K562 (cell line): ENCODE measurements around the gene PA2G4. TPM values are rescaled to one million over a fixed set of nuclear protein-coding genes. Genes with fewer than 3 reads are reported as not detected.

Experiments used
- ATAC-seq: fragments of 200-7000 bp; cut with Tn5 transposase; 3 replicates; pipeline ENCODE4 v1.9.1; 2020; ENCODE audit warnings: moderate library complexity
- BruUV-seq: library from RNA; stranded (reverse); fragments of 400-500 nt; replicated peaks from 2 replicates; lab custom pipeline; 2021; lab: Mats Ljungman, UMichigan
- CTCF ChIA-PET: fragments of 300-600 bp; formaldehyde crosslinking; extraction: SDS; loops from one replicate; lab custom pipeline; 2021; ENCODE audit warnings: low intra/inter-chr PET ratio; lab: Yijun Ruan, JAX
- POLR2A ChIA-PET: fragments of 300-600, 350-650 bp; sonication (Branson Sonifier 250); formaldehyde crosslinking; extraction: SDS; loops from one replicate; lab custom pipeline; 2021; ENCODE audit warnings: antibody characterized with exemption, inconsistent platforms; lab: Yijun Ruan, JAX
- DNase-seq, 4 experiments: peaks; one replicate each; pipeline versions ENCODE4 v3.0.0 to v3.0.0-alpha.2; 2011 to 2018; ENCODE audit warnings: low spot score in 3 of 4, mixed read lengths in 3 of 4; ENCODE audit errors: extremely low read depth in 1 of 4
- FAIRE-seq: peaks from 2 replicates; lab custom pipeline; 2011; peaks lifted over from hg19 to GRCh38; lab: Jason Lieb, UNC
- H2AFZ ChIP-seq: 2 replicates; pipeline ENCODE4 v1.6.0; 2011; ENCODE audit warnings: low read depth, low read length, control low read depth, inconsistent platforms
- H3K27ac ChIP-seq: fragments of 200-600 bp; 3 replicates; pipeline ENCODE4 v1.8.0; 2011; ENCODE audit warnings: low read depth, mild to moderate bottlenecking, control low read depth, inconsistent platforms, low read length, moderate library complexity, mixed read lengths; ENCODE audit errors: extremely low read depth
- H3K27me3 ChIP-seq, 2 experiments: fragments of 300-600 bp in 1 of 2; 2 replicates in 1 of 2; 3 replicates in 1 of 2; pipeline versions ENCODE4 v1.6.0 to v1.8.0; 2011; ENCODE audit warnings: inconsistent platforms in 2 of 2, low read length in 2 of 2, mild to moderate bottlenecking in 1 of 2, mixed read lengths in 1 of 2, moderate library complexity in 1 of 2; ENCODE audit not compliant: control insufficient read depth in 2 of 2, insufficient read depth in 2 of 2
- H3K36me3 ChIP-seq: fragments of 300-600 bp; 3 replicates; pipeline ENCODE4 v1.8.0; 2011; ENCODE audit warnings: mild to moderate bottlenecking, low read length, inconsistent platforms; ENCODE audit not compliant: control insufficient read depth, insufficient read depth
- H3K4me1 ChIP-seq, 2 experiments: fragments of 200-600 bp in 1 of 2; replicated peaks in 1 of 2; 2 replicates in 1 of 2; 3 replicates in 1 of 2; pipeline versions ENCODE4 v1.5.1 to v1.8.0; 2011; ENCODE audit warnings: inconsistent platforms in 2 of 2, low read length in 2 of 2, mild to moderate bottlenecking in 1 of 2, mixed read lengths in 1 of 2, moderate library complexity in 1 of 2; ENCODE audit not compliant: control insufficient read depth in 2 of 2, insufficient read depth in 2 of 2
- H3K4me2 ChIP-seq: 2 replicates; pipeline ENCODE4 v1.6.1; 2011; ENCODE audit warnings: low read length, control low read depth, inconsistent platforms, mixed read lengths; ENCODE audit not compliant: insufficient read depth
- H3K4me3 ChIP-seq: fragments of 200-600 bp; sonication (generic), shearing (Covaris generic); 2 replicates; pipeline ENCODE4 v1.5.1; 2016; ENCODE audit warnings: control low read depth, inconsistent platforms
- H3K79me2 ChIP-seq: fragments of 200-600 bp; 3 replicates; pipeline ENCODE4 v1.8.0; 2011; ENCODE audit warnings: low read length, inconsistent platforms; ENCODE audit not compliant: control insufficient read depth, insufficient read depth
- H3K9ac ChIP-seq, 2 experiments: 2 replicates each; pipeline versions ENCODE4 v1.6.0 to v1.6.1; 2011; ENCODE audit warnings: low read depth in 2 of 2, low read length in 2 of 2, control low read depth in 1 of 2, inconsistent platforms in 1 of 2, mild to moderate bottlenecking in 1 of 2, mixed read lengths in 1 of 2; ENCODE audit not compliant: insufficient read depth in 1 of 2
- H3K9me1 ChIP-seq: one replicate; pipeline ENCODE4 v1.6.0; 2011; ENCODE audit warnings: inconsistent platforms, mild to moderate bottlenecking, low read length, moderate library complexity; ENCODE audit not compliant: control insufficient read depth, insufficient read depth
- H3K9me3 ChIP-seq: replicated peaks from 2 replicates; pipeline ENCODE4 v1.5.1; 2011; ENCODE audit warnings: low read depth, low read length, inconsistent platforms; ENCODE audit not compliant: control insufficient read depth, insufficient read depth
- H4K20me1 ChIP-seq: replicated peaks from 2 replicates; pipeline ENCODE4 v1.6.1; 2011; ENCODE audit warnings: low read length, inconsistent platforms, mixed read lengths; ENCODE audit not compliant: control insufficient read depth, insufficient read depth
- ELF2 ChIP-seq: fragments of 250-450 bp; sonication (Bioruptor Pico); IDR thresholded peaks from 2 replicates; pipeline ENCODE4 v1.5.0; 2021; ENCODE audit warnings: mild to moderate bottlenecking
- FOXA1 ChIP-seq: fragments of 450-650 bp; IDR thresholded peaks from 2 replicates; pipeline ENCODE4 v1.6.1; 2016; ENCODE audit warnings: mild to moderate bottlenecking, borderline replicate concordance
- HDAC1 ChIP-seq, 2 experiments: fragments of 450-650 bp; IDR thresholded peaks; 2 replicates each; pipeline ENCODE4 v1.6.1; 2016 to 2017; ENCODE audit warnings: inconsistent platforms in 1 of 2, mild to moderate bottlenecking in 1 of 2, moderate library complexity in 1 of 2
- MCM3 ChIP-seq: fragments of 450-650 bp; IDR thresholded peaks from 2 replicates; pipeline ENCODE4 v1.6.1; 2016
- MYNN ChIP-seq, 2 experiments: sonication (generic); formaldehyde crosslinking in 1 of 2; IDR thresholded peaks; 2 replicates each; pipeline versions ENCODE4 v1.5.0 to v1.6.1; 2016 to 2020; ENCODE audit warnings: antibody characterized with exemption in 1 of 2, missing genetic modification reagents in 1 of 2
- NFIC ChIP-seq: fragments of 450-650 bp; IDR thresholded peaks from 2 replicates; pipeline ENCODE4 v1.6.1; 2017; ENCODE audit warnings: mild to moderate bottlenecking, inconsistent platforms
- PML ChIP-seq: IDR thresholded peaks from 2 replicates; pipeline ENCODE4 v1.6.1; 2012; ENCODE audit warnings: low read length, inconsistent platforms
- POLR2AphosphoS2 ChIP-seq: IDR thresholded peaks from 2 replicates; pipeline ENCODE4 v1.6.1; 2012; ENCODE audit warnings: low read length, improper control_type of control experiment
- POLR2B ChIP-seq: fragments of 450-650 bp; IDR thresholded peaks from 2 replicates; pipeline ENCODE4 v1.6.1; 2018; ENCODE audit warnings: low read depth; ENCODE audit not compliant: partially characterized antibody
- POLR2H ChIP-seq: IDR thresholded peaks from 2 replicates; pipeline ENCODE4 v1.6.1; 2016; ENCODE audit warnings: missing genetic modification characterization, low read depth, mild to moderate bottlenecking, control low read depth, missing compliant biosample characterization, moderate library complexity
- RAD51 ChIP-seq: fragments of 450-650 bp; IDR thresholded peaks from 2 replicates; pipeline ENCODE4 v1.7.1; 2016; ENCODE audit warnings: low read depth, mild to moderate bottlenecking, borderline replicate concordance
- SUPT5H ChIP-seq: fragments of 450-650 bp; IDR thresholded peaks from 2 replicates; pipeline ENCODE4 v1.6.1; 2016
- THRAP3 ChIP-seq: fragments of 450-650 bp; IDR thresholded peaks from 2 replicates; pipeline ENCODE4 v1.6.1; 2016; ENCODE audit warnings: mild to moderate bottlenecking, inconsistent platforms, borderline replicate concordance
- ZNF316 ChIP-seq: fragments of 450-650 bp; IDR thresholded peaks from 2 replicates; pipeline ENCODE4 v1.6.1; 2016
- ZNF347 ChIP-seq: fragments of 450-650 bp; formaldehyde crosslinking; IDR thresholded peaks from 2 replicates; pipeline ENCODE4 v1.4.0; 2020; ENCODE audit warnings: low read depth, mild to moderate bottlenecking, moderate library complexity
- WGBS: fragments of 100-300 bp; shearing (Covaris generic); methylation state at CpG from one replicate; pipeline ENCODE4 v1.1.6; 2016; ENCODE audit warnings: low coverage, mixed read lengths; ENCODE audit not compliant: insufficient coverage; ENCODE audit errors: missing lambda C conversion rate; 5-methylcytosine and 5-hydroxymethylcytosine counted together
- in situ Hi-C: fragments of 300-500 bp; cut with MboI; formaldehyde crosslinking; loops from 4 replicates; pipeline ENCODE4 v1.15.0; 2018; ENCODE audit warnings: inconsistent platforms, mixed read lengths
- intact Hi-C: fragments of 100-400 bp; cut with micrococcal nuclease; formaldehyde crosslinking; loops from 2 replicates; pipeline ENCODE4 v1.14.2; 2022
- polyA plus RNA-seq, 8 experiments: library from polyadenylated mRNA; depleted of rRNA in 4 of 8; stranded (reverse) in 5 of 8; unstranded in 3 of 8; fragments of >200 nt; fragmentation: Nextera tagmentation in 2 of 8; fragmentation: Illumina TruSeq in 1 of 8; extraction: Ambion mirVana in 2 of 8; extraction: Trizol in 1 of 8; gene quantifications; 2 replicates each; pipeline versions ENCODE4 v1.2.1 to v1.2.3, GENCODE V29; 2011 to 2014; ENCODE audit warnings: inconsistent platforms in 1 of 8, missing spikeins in 1 of 8
- total RNA-seq, 7 experiments: library from RNA; depleted of rRNA in 6 of 7; stranded (reverse); fragments of >200 nt in 6 of 7; fragmentation: Illumina TruSeq in 2 of 7; extraction: Trizol in 2 of 7; gene quantifications; 2 replicates each; pipeline versions ENCODE4 v1.2.1 to v1.2.3, GENCODE V29; 2011 to 2021; ENCODE audit warnings: low replicate concordance in 1 of 7
- TF ChIP-seq, protein P1 (sequence below): fragments of 250-450 bp; sonication (Bioruptor Pico); IDR thresholded peaks from 2 replicates; pipeline ENCODE4 v1.4.0; 2020; ENCODE audit warnings: mild to moderate bottlenecking, moderate library complexity
- TF ChIP-seq, protein P2 (sequence below): IDR thresholded peaks from 2 replicates; pipeline ENCODE4 v1.6.1; 2012; ENCODE audit warnings: low read depth, low read length, improper control_type of control experiment, borderline replicate concordance
- TF ChIP-seq, protein P3 (sequence below): fragments of 450-650 bp; formaldehyde crosslinking; conservative IDR thresholded peaks from 2 replicates; pipeline ENCODE4 v1.4.0; 2022; ENCODE audit warnings: mild to moderate bottlenecking, missing genetic modification characterization

Gene PA2G4
- total and polyA plus RNA-seq, 9 of the 15 experiments (the other 6 are each of a cell fraction or from before 2014, with no cell fraction given): 230 to 925 (median 638) TPM

DNA sequence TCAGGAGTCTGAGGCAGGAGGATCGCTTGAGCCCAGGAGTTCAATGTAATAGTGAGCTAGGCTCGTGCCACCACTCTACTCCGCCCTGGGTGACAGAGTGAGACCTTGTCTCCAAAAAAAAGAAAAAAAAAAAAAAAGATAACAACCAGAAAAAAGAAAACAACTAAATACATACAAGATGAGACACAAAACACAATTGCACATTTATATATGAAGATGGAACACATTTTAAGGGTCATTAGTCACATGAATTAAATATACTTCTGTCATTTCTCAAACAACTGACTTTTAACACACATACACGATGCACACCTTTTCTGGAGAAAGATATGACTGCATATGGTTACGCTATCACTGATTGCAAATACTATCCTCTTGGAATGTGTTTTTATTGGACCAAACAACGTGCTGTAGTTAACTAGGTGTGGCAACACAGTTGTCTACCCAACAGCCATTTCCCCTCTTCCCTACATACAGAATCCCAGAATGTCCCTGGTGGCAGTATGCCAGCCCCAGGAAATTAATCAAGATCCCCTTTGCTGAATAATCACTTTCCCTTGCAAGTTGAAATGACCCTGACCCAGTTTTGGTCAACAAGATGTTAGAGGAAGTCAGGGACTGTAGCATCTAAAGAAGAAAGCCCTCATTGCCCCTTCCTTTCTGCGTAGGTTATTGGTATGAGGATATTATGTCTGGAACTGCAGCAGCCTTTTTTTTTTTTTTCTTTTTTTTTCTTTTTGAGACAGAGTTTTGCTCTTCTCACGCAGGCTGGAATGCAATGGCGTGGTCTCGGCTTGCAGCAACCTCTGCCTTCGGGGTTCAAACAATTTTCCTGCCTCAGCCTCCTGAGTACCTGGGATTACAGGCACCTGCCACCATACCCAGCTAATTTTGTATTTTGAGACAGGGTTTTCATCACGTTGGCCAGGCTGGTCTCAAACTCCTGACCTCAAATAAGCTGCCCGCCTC, 42.4 kb downstream of the PA2G4 start:
- ChIA-PET CTCF (no interaction called here), POLR2A (interaction anchor here (0.9 kb wide), 1 partner anchor 9 kb away, joined by 3 read pairs; no protein-coding TSS in a partner anchor)
- Histone ChIP-seq H3K36me3 (peaks cover 47% of the 10 kb centered on the region), H3K9me3 (no peaks in the 10 kb centered on the region), H3K79me2 (peaks cover 7% of the 10 kb centered on the region), H3K4me3 (no peak overlapping the region), H3K27ac (peak overlapping the region; percentile 31; the same call in 1 of the 3 replicates), H3K4me1 (peaks cover 9 to 10% of the 10 kb centered on the region in 2 experiments; a peak in 3 of 5 replicates), H4K20me1 (0 out of 2 replicates have a peak, but pooled peaks cover 3% of the 10 kb centered on the region), H3K9me1 (no peaks in the 10 kb centered on the region), H3K27me3 (no peaks in the 10 kb centered on the region), H2AFZ (no peak overlapping the region), H3K9ac (no peak overlapping the region), H3K4me2 (no peak overlapping the region)
- intact Hi-C loops: no loop called here
- FAIRE-seq: peak; percentile 62
- no TSS peak for BruUV-seq
- in situ Hi-C loops: no loop called here
- DNase-seq: no peak
- 57% methylated on average over 12 of the region's 13 CpGs for WGBS
- peak; percentile 58 for ATAC-seq
- TF ChIP-seq HDAC1 (IDR thresholded peaks at IDR 0.05) (no peak), ELF2 (peak; percentile 58; the same call in 1 of the 2 replicates), NFIC (peak; percentile 73), POLR2B (peak; percentile 64), MYNN (IDR thresholded peaks at IDR 0.05) (0 out of 2 replicates have a peak, but pooled peaks have one; percentile 11), MYNN (CRISPR knock-in tag; IDR thresholded peaks at IDR 0.05) (no peak), PML (0 out of 2 replicates have a peak, but pooled peaks have one; percentile 10), RAD51 (no peak), POLR2AphosphoS2 (peak; percentile 58), THRAP3 (no peak), MCM3 (no peak), FOXA1 (no peak), SUPT5H (peak; percentile 64), ZNF347 (CRISPR knock-in tag) (no peak), ZNF316 (peak; percentile 53; the same call in 1 of the 2 replicates), POLR2H (tag) (peak; percentile 81)
- TF ChIP-seq, protein P1, sequence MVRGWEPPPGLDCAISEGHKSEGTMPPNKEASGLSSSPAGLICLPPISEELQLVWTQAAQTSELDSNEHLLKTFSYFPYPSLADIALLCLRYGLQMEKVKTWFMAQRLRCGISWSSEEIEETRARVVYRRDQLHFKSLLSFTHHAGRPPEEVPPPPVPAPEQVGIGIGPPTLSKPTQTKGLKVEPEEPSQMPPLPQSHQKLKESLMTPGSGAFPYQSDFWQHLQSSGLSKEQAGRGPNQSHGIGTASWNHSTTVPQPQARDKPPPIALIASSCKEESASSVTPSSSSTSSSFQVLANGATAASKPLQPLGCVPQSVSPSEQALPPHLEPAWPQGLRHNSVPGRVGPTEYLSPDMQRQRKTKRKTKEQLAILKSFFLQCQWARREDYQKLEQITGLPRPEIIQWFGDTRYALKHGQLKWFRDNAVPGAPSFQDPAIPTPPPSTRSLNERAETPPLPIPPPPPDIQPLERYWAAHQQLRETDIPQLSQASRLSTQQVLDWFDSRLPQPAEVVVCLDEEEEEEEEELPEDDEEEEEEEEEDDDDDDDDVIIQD: no peak
- TF ChIP-seq, protein P2, sequence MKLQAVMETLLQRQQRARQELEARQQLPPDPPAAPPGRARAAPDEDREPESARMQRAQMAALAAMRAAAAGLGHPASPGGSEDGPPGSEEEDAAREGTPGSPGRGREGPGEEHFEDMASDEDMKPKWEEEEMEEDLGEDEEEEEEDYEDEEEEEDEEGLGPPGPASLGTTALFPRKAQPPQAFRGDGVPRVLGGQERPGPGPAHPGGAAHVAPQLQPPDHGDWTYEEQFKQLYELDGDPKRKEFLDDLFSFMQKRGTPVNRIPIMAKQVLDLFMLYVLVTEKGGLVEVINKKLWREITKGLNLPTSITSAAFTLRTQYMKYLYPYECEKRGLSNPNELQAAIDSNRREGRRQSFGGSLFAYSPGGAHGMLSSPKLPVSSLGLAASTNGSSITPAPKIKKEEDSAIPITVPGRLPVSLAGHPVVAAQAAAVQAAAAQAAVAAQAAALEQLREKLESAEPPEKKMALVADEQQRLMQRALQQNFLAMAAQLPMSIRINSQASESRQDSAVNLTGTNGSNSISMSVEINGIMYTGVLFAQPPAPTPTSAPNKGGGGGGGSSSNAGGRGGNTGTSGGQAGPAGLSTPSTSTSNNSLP: no peak
- TF ChIP-seq, protein P3, sequence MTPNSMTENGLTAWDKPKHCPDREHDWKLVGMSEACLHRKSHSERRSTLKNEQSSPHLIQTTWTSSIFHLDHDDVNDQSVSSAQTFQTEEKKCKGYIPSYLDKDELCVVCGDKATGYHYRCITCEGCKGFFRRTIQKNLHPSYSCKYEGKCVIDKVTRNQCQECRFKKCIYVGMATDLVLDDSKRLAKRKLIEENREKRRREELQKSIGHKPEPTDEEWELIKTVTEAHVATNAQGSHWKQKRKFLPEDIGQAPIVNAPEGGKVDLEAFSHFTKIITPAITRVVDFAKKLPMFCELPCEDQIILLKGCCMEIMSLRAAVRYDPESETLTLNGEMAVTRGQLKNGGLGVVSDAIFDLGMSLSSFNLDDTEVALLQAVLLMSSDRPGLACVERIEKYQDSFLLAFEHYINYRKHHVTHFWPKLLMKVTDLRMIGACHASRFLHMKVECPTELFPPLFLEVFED (CRISPR knock-in tag): 0 out of 2 replicates have a peak, but pooled peaks have one; percentile 38
